ENCODE measurements around the gene AK4.
"Not testable (repeated sequence)": the region's sequence is repeated elsewhere in the genome, so short reads cannot be mapped to it uniquely, and the experiment has no call there.

The AK4 gene

DNA sequence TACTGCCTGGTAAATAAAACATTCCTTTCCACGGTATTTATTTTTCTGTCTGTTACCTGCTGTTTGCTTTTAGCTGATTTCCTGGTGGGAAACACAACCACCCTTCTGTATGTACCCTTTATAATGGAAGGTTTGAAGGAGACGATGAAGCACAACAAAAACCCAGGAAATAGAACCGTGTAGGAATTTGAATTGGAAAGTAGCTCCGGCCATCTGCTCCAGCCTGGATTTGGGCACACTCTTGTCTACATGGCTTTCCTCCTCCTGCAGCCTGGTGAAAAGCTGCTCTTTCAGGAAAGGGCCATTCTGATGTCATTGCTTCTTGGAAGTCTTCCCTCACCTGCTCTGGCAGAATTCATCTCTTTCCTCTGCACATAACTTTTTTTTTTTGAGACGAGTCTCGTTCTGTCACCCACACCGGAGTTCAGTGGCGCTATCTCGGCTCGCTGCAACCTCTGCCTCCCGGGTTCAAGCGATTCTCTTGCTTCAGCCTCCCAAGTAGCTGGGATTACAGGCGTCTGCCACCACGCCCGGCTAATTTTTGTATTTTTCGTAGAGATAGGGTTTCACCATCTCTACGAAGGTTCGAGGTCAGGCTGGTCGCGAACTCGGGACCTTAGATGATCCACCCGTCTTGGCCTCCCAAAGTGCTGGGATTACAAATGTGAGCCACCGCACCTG is 2.7 kb downstream of the AK4 start:
- no peak for DNase-seq (ENCODE audit: low read depth)

DNA sequence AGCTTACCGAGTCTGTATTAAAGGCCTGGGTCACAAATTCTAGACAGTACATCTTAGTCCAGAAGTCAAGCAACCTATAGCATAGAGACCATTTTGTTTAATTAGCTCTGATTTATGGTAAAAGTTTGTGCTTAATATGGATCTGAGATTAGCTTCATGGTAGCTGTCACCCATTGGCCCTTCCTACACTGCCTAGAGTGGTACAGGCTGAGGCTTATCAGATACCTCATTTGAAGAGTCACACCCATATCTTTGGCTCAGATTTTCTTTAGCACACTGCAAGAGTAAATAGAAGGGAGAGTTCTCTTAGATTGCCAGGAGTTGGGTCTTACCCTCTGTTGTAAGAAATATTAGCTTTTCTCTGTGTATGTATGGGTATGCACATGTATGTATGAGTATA is 3.6 kb downstream of the AK4 start:
- DNase-seq (ENCODE audit: low read depth) = no peak

DNA sequence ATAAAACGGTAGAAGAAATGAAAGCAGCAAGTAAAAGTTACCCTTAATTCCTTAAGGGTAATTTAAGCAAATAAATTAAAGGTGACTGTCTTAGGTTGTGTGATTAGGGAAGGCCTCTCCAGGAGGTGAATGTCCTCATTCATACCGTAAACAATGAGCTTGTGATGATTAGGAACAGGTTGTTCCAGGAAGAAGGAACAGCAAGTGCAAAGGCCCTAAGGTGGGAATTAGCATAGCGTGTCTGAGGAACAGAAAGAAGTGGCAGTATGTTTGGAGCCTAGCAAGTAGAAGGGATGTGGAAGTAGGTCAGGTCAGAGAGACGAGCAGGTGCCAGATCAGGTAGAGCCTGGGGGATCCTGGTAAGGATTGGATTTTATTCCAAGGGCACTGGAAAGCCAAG is 5.6 kb downstream of the AK4 start:
- DNase-seq (ENCODE audit: low read depth) = no peak

DNA sequence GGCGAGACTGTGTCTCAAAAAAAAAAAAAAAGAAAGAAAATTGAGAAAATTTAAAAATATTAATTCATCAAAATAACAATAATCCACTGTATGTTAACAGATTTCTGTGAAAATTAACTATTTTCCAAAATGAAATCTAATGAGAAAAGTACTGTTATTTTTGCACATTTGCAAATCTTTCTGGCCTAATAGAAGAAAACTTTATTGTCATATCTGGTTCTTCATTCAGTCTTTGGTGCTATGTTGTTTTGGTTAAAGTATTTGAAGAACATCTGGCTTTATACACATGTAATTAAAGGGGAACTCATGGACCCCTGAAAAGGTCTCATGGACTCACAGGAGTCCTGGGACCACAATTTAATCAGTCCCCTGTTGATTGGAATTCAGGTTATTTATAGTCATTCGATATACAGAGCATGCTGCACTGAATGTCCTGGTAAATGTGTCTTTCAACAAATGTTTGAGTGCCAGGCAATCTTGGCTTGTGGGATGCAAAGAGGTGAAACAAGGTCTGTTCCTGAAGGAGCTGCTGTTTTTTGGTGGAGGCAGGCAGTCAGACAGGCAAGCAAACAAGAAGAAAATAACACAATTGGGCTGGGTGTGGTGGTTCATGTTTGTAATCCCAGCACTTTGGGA is 9.0 kb downstream of the AK4 start:
- DNase-seq (ENCODE audit: low read depth) = no peak

DNA sequence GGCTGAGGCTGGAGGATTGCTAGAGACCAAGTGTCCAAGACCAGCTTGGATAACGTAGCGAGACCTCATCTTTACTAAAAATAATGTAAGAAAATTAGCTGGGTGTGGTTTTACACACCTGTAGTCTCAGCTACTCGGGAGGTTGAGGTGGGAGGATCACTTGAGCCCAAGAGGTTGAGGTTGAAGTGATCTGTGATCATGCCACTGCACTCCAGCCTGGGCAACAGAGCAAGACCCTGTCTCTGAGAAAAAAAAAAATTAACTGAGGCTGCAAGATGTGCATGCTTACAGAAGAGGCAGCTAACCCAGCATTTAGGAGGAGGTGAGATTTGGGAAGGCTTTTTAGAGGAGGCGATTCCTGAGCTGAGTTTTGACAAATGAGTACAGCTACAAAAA is 9.5 kb downstream of the AK4 start:
- no peak for DNase-seq (ENCODE audit: low read depth)

DNA sequence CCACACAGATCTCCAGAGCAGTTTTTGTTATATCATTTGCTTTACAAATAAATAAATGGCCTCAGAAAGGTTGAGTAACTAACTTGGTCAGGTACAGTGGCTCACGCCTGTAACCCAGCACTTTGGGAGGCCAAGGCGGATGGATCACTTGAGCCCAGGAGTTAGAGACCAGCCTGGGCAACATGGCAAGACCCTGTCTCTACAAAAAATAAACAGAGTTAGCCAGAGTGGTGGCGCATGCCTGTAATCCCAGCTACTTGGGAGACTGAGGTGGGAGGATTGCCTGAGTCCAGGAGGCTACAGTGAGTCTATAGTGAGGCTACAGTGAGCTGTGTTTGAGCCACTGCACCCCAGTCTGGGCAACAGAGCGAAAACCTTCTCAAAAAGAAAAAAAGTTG is 11.3 kb downstream of the AK4 start:
- DNase-seq (ENCODE audit: low read depth) = not testable (repeated sequence)

DNA sequence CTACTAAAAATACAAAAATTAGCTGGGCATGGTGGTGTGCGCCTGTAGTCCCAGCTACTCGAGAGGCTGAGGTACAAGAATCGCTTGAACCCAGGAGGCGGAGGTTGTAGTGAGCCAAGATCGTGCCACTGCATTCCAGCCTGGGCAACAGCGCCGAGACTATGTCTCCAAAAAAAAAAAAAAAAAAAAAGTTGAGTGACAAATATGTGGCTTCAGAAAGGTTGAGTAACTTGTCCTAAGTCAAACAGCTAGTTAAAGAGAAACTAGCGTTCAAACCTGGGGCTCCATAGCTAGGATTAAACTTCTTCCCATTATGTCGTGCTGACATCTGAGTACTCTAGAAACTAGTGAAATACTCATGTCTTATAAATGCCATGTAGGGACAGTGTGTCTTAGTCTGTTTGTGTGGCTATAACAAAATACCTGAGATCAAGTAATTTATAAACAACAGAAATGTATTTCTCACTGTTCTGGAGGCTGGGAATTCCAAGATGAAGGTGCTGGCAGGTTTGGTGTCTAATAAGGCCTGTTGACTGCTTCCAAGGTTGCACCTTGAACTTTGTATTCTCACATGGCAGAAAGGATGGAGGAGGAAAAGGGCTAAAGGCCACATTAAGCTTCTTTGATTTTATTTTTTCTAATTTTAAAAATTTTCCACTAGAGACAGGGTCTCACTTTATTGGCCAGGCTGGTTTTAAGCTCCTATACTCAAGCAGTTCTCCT is 12.0 kb downstream of the AK4 start:
- no peak for DNase-seq (ENCODE audit: low read depth)

DNA sequence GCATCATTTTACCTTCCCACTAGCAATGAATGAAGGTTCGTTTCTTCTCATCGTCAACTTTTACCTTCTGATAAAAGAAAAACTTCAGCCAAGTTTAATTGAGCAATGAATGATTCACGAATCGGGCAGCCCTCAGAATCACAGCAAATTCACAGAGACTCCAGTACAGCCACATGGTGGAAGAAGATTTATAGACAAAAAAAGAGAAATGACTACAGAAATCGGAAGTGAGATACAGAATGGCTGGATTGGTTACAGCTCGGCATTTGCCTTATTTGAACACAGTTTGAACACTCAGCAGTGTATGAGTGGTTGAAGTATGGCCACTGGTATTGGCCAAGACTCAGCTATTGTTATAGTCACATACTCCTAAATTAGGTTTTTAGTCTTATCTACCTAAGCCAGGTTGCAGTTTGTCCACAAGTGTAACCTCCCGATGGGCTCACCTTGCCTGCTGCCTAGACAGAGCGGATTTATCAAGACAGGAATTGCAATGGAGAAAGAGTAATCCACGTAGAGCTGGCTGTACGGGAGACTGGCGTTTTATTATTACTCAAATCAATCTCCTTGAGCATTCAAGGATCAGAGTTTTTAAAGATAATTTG is 15.3 kb downstream of the AK4 start:
- no peak for DNase-seq (ENCODE audit: low read depth)

DNA sequence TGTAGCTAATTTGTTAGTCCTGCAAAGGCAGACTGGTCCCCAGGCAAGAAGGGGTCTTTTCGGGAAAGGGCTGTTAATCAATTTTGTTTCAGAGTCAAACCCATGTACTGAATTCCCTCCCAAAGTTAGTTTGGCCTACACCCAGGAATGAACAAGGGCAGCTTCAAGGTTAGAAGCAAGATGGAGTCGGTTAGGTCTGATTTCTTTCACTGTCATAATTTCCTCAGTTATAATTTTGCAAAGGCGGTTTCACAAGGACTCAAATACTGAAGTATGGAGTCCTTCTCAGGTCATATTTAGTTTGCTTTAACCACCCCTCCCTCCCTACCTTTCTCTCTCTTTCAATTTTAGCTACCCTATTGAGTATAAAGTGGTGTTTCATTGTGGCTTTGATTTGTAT is 16.1 kb downstream of the AK4 start:
- DNase-seq (ENCODE audit: low read depth) = not testable (repeated sequence)

DNA sequence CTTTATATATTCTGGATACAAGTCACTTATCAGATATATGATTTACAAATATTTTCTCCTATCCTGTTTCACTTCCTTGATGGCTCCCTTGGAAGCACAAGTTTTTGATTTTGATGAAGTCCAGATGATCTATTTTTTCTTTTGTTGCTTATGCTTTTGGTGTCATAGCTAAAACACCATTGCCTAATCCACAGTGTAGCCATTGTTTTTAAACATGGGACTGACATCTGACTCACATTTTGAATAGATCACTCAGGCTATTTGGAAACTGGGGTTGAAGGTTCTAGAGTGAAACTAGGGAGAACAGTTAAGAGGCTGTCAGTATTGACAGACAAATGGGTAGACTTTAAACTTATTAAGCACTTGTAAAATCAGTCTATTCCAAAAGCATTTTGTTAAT is 16.6 kb downstream of the AK4 start:
- DNase-seq (ENCODE audit: low read depth) = no peak

DNA sequence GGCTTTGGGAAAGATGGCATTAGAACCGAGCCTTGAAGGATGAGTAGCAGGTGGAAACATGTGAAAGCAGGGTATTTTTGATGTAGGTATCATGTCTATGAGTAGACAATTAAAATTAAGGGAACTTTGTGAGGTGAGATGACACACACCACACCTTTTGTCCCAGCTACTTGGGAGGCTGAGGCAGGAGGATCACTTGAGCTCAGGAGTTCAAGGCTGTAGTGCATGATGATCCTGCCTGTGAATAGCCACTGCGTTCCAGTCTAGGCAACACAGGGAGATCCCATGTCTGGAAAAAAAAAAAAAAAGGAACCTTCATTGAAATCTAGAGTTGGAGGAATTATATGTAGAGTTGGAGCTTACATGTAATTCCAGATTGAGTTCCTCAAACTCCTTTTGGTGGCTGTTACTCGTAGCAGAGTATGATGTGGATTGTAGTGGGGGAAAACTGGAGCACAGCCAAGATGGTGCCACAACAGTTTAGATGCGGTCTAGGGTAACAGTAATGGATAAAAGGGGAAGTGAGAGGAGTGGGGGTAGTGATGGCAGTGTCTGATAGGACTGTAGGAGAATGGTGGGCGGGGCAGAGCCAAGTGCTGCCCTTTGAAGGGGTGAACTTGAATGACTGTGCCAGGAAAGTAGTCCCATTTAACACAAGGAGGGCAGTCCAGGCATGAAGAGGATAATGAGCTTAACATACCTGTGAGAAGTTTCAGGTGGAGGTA is 17.4 kb downstream of the AK4 start:
- DNase-seq (ENCODE audit: low read depth) = no peak

DNA sequence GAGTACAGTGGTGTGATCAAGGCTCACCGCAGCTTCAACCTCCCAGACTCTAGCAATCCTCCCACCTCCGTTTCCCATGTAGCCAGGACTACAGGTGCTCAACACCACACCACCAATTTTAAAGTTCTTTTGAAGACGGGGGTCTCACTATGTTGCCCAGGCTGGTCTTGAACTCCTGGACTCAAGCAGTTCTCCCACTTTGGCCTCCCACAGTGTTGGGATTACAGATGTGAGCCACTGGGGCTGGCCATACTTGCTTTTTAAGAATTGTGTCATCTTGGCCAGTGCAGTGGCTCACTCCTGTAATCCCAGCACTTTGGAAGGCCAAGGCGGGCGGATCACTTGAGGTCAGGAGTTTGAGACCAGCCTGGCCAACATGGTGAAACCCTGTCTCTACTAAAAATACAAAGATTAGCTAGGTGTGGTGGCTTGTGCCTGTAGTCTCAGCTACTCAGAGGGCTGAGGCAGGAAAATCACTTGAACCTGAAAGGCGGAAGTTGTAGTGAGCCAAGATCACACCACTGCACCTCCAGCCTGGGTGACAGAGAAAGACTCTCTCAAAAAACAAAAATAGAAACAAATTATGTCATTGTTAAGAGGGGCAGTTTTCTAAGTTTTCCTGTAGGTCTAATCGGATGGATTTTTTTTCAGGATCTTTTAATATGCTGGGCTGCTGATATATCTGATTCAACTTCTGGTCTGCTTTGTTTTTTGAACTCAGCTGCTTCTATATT is 18.7 kb downstream of the AK4 start:
- DNase-seq (ENCODE audit: low read depth) = no peak

DNA sequence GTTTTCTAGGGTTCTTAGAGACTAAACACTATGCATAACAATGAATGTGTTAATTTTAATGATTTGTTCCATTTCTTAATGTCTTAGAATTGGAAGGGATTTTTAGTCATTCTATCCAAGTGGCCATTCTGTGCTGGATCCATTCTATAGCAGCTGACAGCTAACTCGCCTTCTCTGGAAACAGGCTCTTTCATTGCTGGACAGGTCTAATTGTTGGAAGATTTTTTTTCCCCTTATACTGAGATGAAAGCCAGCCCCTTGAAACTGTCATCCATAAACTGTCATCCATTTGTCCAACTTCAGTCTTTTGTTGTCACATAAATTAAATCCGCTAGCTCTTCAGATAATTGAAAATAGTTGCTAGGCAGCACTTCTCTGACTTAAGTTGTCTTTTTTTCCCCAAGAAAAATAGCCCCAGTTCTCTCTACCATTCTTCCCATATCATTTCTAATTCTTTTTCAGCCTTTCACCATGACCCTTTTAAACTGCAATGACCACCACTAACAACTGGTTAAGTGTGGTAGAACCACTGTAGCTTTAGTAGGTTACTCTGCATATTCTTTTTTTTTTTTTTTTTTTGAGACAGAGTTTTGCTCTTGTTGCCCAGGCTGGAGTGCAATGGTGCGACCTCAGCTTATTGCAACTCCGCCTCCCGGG is 19.7 kb downstream of the AK4 start:
- DNase-seq (ENCODE audit: low read depth) = no peak

DNA sequence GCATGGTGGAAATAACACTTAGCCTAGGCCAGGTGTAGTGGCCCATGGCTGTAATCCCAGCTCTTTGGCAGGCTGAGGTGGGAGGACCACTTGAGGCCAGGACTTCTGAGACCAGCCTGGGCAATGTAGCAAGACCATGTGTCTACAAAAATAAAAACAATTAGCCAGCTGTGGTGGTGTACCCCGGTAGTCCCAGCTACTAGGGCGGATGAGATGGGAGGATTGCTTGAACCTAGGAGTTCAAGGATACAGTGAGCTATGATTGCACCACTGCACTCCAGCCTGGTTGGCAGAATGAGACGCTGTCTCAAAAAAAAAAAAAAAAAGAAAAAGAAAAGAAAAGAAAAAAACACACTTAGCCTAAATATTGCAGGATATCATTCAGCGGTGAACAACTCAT is 20.9 kb downstream of the AK4 start:
- DNase-seq (ENCODE audit: low read depth) = no peak

DNA sequence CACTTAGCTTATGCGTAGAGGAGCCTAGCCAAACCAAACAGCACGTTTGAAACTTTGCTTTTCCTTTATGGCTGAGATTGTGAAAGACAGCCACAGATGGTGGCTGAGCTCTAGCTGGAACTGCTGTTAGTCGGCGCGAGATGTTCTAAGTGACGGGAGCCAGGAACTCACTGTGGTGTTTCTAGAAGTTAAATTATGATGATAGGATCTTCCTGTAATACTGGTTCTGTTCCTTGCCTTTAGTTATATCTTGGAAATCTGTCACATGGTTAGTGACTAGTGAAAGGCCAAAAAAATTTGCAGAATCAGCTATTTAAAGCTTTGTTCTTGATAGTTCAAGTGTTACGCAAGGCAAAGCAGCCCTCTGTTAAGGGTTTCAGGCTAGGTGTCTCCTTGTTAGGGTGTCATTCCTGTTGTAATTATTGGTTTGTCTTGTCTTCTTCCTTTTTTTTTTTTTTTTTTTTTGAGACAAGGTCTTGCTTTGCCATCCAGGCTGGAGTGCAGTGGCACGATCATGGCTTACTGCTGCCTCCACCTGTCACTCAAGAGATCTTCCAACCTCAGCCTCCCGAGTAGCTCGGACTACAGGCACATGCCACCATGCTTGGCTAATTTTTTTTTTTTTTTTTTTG is 22.6 kb downstream of the AK4 start:
- DNase-seq (ENCODE audit: low read depth) = no peak

DNA sequence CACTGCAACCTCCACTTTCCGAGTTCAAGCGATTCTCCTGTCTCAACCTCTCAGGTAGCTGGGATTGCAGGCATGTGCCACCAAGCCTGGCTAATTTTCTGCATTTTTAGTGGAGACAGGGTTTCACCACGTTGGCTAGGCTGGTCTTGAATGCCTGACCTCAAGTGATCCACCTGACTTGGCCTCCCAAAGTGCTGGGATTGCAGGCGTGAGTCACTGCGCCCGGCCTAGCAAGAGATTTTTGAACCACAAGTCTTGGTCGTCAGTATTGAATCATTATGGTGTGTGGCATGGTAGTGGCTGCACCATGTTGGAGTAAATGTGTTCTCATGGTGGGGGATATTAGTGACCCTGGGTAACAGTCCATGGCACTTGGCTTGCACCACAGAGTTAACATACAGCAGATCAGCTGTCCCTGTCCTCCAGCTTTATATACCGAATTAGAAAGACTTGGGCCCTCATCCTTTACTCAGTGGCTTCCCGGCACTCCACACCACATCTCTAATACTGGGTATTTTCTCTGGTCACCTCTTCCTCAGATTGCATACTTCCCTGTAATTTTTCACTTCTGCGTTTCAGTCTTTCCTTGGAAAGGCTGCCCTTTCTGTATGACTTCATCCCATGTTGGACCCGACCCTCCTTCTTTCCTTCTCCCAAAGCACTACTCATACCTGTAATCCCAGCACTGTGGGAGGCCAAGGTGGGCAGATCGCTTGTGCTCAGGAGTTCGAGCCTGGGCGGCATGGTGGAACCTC is 25.1 kb downstream of the AK4 start:
- peak; percentile 50 for DNase-seq (ENCODE audit: low read depth)

DNA sequence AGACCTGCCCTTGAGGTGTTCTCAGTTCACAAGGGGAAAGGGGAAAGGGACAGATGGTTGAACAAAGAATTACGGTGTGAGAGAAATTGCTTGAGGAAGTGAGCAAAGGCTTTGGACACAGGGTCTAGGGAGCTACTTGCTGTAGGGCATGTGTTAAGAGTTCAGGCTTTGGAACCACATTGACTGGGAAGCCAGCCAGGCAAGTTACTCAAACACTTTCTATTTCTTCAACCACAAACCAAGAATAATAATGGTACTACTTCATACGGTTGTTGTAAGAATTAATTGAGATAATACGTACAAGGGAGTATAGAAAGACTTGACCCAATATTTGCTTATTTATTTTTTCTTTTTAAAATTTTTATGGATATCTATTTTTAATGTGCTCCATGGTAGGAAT is 26.6 kb downstream of the AK4 start:
- DNase-seq (ENCODE audit: low read depth) = peak; percentile 95

DNA sequence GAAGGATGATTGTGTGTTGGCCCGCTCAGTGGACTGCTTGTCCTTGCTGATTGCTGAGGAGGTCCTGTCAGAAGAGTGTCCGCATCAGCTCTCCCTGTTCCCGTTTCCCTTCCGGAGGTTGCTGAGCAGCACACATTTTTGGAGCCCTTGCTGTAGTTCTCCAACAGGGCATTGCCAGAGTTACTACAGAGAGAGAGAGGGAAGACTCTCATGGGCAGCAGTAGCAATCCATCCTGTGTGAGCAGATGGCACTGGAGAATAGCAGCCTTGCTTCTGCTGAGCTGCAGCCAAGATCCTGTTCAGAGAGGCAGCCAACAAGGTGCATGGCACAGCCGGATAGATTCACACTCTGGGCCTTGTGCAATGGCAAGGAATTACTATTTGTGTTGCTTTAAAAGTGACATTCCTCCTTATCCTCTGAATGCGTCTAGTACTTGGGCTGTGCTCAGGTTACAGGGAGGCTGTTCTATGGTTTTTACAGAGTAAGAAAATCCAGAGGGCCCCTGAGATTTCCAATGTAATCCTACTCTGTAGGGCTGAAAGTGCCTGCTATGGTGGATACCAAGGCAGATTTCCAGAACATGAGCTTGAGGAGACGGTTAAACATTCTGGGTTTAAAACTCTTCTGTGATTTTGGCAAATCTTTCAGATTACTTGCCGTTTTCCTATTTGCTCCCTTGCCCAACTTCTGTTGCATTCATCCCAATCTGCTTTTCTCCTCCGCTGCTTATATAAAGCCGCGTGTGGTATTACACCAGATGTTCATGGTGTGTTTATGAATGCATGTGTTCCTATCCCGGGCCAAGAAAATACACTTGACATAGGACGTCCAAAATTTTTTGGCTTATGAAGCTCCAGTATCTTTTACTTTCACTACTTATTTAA is 27.4 kb downstream of the AK4 start:
- no peak for DNase-seq (ENCODE audit: low read depth)

DNA sequence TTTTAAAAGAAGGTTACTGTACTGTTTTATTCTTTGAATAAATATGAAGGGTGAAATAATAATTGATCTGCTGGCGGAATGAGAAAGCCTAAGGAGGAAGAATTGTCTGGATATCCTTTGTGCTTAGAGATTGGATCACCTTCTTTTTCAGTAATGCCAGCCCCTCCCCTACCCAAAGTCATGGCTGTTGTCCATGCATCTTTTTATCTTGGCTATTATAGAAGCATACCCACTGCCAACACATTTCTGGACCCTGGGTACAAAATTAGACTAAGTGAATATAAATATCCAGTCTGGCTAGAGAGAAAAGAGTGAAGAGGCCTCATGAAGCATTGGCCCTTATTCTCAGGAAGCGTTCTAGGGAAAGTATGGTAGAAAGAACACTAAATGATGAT is 28.1 kb downstream of the AK4 start:
- no peak for DNase-seq (ENCODE audit: low read depth)
